ENCODE data around the gene MRLN. TPM values are rescaled to one million over a fixed set of nuclear protein-coding genes. Genes with fewer than 3 reads are reported as not detected.
"Not testable (repeated sequence)": the region's sequence is repeated elsewhere in the genome, so short reads cannot be mapped to it uniquely, and the experiment has no call there.

The MRLN gene
- total RNA-seq, 1 donor from 2014 or later = not detected

- no peak overlapping the region for H3K4me2 ChIP-seq (ENCODE audit: low read length)
- H3K4me1 ChIP-seq (ENCODE audit: insufficient read depth, low read length) = no peaks in the 10 kb centered on the region
- no peak overlapping the region for H2AFZ ChIP-seq (ENCODE audit: low read depth, low read length)
- Mint-ChIP-seq H3K27me3 (ENCODE audit: low read depth, unreplicated experiment) (peaks cover under 1% of the 10 kb centered on the region), H3K4me1 (ENCODE audit: low read depth, unreplicated experiment) (no peaks in the 10 kb centered on the region), H3K4me3 (ENCODE audit: unreplicated experiment) (no peak overlapping the region), H3K36me3 (ENCODE audit: low read depth, unreplicated experiment) (no peaks in the 10 kb centered on the region), H3K9me3 (ENCODE audit: unreplicated experiment) (peaks cover 2% of the 10 kb centered on the region), H3K27ac (ENCODE audit: unreplicated experiment) (no peak overlapping the region)
- no peak overlapping the region for H3K9ac ChIP-seq (ENCODE audit: low read length)
- no peak for FAIRE-seq
- H3K27me3 ChIP-seq (ENCODE audit: insufficient read depth, low read length) = no peaks in the 10 kb centered on the region
- H3K9me3 ChIP-seq (ENCODE audit: insufficient read depth, low read depth, low read length) = no peaks in the 10 kb centered on the region
- no peak for DNase-seq (ENCODE audit: low read depth)
- H3K27ac ChIP-seq (ENCODE audit: low read depth, low read length) = no peak overlapping the region
- H3K79me2 ChIP-seq (ENCODE audit: insufficient read depth, low read length) = no peaks in the 10 kb centered on the region
- no peaks in the 10 kb centered on the region for H4K20me1 ChIP-seq (ENCODE audit: insufficient read depth, low read length)
- TF ChIP-seq EZH2 (IDR thresholded peaks at IDR 0.05; ENCODE audit: insufficient read depth, low read length) = no peak
- TF ChIP-seq CTCF (IDR thresholded peaks at IDR 0.05; ENCODE audit: insufficient read depth, low read depth, low read length) = no peak
- H3K4me3 ChIP-seq (ENCODE audit: insufficient read depth, low read depth, low read length) = no peak overlapping the region
- no peaks in the 10 kb centered on the region for H3K36me3 ChIP-seq (ENCODE audit: insufficient read depth, low read length)
These were observed 8.0 kb downstream of the MRLN start for GRCh38 chr10:59745163-59745650.

- not testable (repeated sequence) for DNase-seq (ENCODE audit: low read depth); H3K4me1 ChIP-seq (ENCODE audit: insufficient read depth, low read length); FAIRE-seq; H3K9me3 Mint-ChIP-seq (ENCODE audit: unreplicated experiment); H3K27ac ChIP-seq (ENCODE audit: low read depth, low read length); H3K4me2 ChIP-seq (ENCODE audit: low read length); H3K9me3 ChIP-seq (ENCODE audit: insufficient read depth, low read depth, low read length); H2AFZ ChIP-seq (ENCODE audit: low read depth, low read length); H3K4me3 Mint-ChIP-seq (ENCODE audit: unreplicated experiment); H3K9ac ChIP-seq (ENCODE audit: low read length); H4K20me1 ChIP-seq (ENCODE audit: insufficient read depth, low read length); H3K27me3 ChIP-seq (ENCODE audit: insufficient read depth, low read length); H3K4me1 Mint-ChIP-seq (ENCODE audit: low read depth, unreplicated experiment); H3K36me3 ChIP-seq (ENCODE audit: insufficient read depth, low read length); H3K4me3 ChIP-seq (ENCODE audit: insufficient read depth, low read depth, low read length); H3K79me2 ChIP-seq (ENCODE audit: insufficient read depth, low read length); H3K36me3 Mint-ChIP-seq (ENCODE audit: low read depth, unreplicated experiment); H3K27me3 Mint-ChIP-seq (ENCODE audit: low read depth, unreplicated experiment); H3K27ac Mint-ChIP-seq (ENCODE audit: unreplicated experiment)
These were observed 8.5 kb downstream of the MRLN start for GRCh38 chr10:59744762-59745161.

GRCh38 chr10:59744156-59744555 lies 9.1 kb downstream of the MRLN start:
- H3K27ac ChIP-seq (ENCODE audit: low read depth, low read length); H3K27me3 Mint-ChIP-seq (ENCODE audit: low read depth, unreplicated experiment); H3K27me3 ChIP-seq (ENCODE audit: insufficient read depth, low read length); H3K4me1 ChIP-seq (ENCODE audit: insufficient read depth, low read length); H3K4me1 Mint-ChIP-seq (ENCODE audit: low read depth, unreplicated experiment); H3K79me2 ChIP-seq (ENCODE audit: insufficient read depth, low read length); H3K4me2 ChIP-seq (ENCODE audit: low read length); H2AFZ ChIP-seq (ENCODE audit: low read depth, low read length); H3K36me3 ChIP-seq (ENCODE audit: insufficient read depth, low read length); H3K4me3 ChIP-seq (ENCODE audit: insufficient read depth, low read depth, low read length); H3K36me3 Mint-ChIP-seq (ENCODE audit: low read depth, unreplicated experiment); H4K20me1 ChIP-seq (ENCODE audit: insufficient read depth, low read length); H3K4me3 Mint-ChIP-seq (ENCODE audit: unreplicated experiment); H3K9me3 ChIP-seq (ENCODE audit: insufficient read depth, low read depth, low read length); H3K9me3 Mint-ChIP-seq (ENCODE audit: unreplicated experiment); H3K9ac ChIP-seq (ENCODE audit: low read length); DNase-seq (ENCODE audit: low read depth); H3K27ac Mint-ChIP-seq (ENCODE audit: unreplicated experiment); FAIRE-seq: not testable (repeated sequence)

GRCh38 chr10:59741583-59741982 lies 11.7 kb downstream of the MRLN start:
- Mint-ChIP-seq H3K4me1 (ENCODE audit: low read depth, unreplicated experiment) (no peaks in the 10 kb centered on the region), H3K27me3 (ENCODE audit: low read depth, unreplicated experiment) (no peaks in the 10 kb centered on the region), H3K27ac (ENCODE audit: unreplicated experiment) (no peak overlapping the region), H3K9me3 (ENCODE audit: unreplicated experiment) (peaks cover 2% of the 10 kb centered on the region), H3K36me3 (ENCODE audit: low read depth, unreplicated experiment) (no peaks in the 10 kb centered on the region), H3K4me3 (ENCODE audit: unreplicated experiment) (no peak overlapping the region)
- Histone ChIP-seq H3K27me3 (ENCODE audit: insufficient read depth, low read length) (no peaks in the 10 kb centered on the region), H2AFZ (ENCODE audit: low read depth, low read length) (no peak overlapping the region), H3K9ac (ENCODE audit: low read length) (no peak overlapping the region), H3K36me3 (ENCODE audit: insufficient read depth, low read length) (no peaks in the 10 kb centered on the region), H3K4me3 (ENCODE audit: insufficient read depth, low read depth, low read length) (no peak overlapping the region), H4K20me1 (ENCODE audit: insufficient read depth, low read length) (no peaks in the 10 kb centered on the region), H3K79me2 (ENCODE audit: insufficient read depth, low read length) (no peaks in the 10 kb centered on the region), H3K4me2 (ENCODE audit: low read length) (no peak overlapping the region), H3K9me3 (ENCODE audit: insufficient read depth, low read depth, low read length) (no peaks in the 10 kb centered on the region), H3K27ac (ENCODE audit: low read depth, low read length) (no peak overlapping the region), H3K4me1 (ENCODE audit: insufficient read depth, low read length) (no peaks in the 10 kb centered on the region)
- FAIRE-seq = no peak
- no peak for DNase-seq (ENCODE audit: low read depth)
- TF ChIP-seq CTCF (IDR thresholded peaks at IDR 0.05; ENCODE audit: insufficient read depth, low read depth, low read length) = no peak
